Thyroid gland (tissue), 4 donors: Measurements from ENCODE around the gene DLX1.

ENCODE experiments used
- CTCF ChIP-seq, 6 experiments: fragments of 200-600 bp in 3 of 6; fragments of 450-650 bp in 3 of 6; sonication (generic) in 3 of 6; IDR thresholded peaks; one replicate each; pipeline ENCODE4 v1.5.1; 2016 to 2019; ENCODE audit warnings: antibody characterized with exemption in 6 of 6, mild to moderate bottlenecking in 2 of 6, inconsistent platforms in 1 of 6, moderate library complexity in 1 of 6
- POLR2A ChIP-seq, 2 donors: fragments of 450-650 bp; IDR thresholded peaks; one replicate each; pipeline ENCODE4 v1.6.1; 2017; ENCODE audit warnings: antibody characterized with exemption in 2 of 2, mild to moderate bottlenecking in 2 of 2, moderate library complexity in 1 of 2

DNA sequence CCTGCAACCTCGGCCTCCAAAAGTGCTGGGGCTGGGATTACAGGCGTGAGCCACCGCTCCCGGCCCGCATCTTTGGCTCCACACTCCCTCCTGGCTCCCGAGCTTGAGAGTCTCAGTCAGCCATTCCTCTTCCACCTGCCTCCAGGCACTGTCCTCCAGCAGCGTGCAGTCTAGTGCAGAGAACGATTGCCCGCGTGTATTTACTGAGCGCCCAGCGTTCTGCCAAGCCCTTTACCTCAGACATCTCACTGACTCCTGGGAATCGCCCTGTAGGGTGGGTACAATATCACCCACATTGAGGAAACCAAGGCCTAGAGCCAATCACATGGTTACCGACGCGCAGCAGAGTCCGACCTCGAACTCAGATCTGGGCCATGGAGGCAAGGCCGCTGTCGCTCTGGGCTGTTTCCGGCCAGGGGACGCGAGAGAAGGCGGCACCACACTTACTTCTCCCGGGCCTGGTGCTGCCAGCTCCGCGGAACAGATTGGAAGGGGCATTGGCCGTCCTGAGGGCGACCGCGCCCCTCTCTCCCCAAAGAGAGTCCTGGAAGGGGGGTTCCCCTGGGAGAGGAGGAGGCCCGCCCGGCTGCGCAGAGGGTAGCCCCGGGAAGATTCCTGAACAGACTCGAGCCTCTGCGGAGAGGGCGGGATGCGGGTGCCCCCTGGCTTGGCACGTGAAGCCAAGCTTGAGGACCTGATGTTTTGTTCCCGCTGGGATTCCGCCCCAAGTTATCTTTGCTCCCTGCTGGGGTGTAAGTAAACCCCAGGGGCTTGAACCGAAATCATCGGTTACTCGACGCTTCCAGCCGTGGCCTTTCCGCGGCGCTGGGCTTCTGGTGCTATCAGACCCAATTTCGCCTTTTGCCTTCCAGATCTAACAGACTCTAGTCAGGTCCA, 22.6 kb downstream of the DLX1 start:
- TF ChIP-seq CTCF (IDR thresholded peaks at IDR 0.05) (no peak), POLR2A (IDR thresholded peaks at IDR 0.05) (no peak)
